ENCODE measurements around the gene ZNF652.

GRCh38 chr17:49269356-49269755, 92.7 kb downstream of the ZNF652 start:
- no peak for TF ChIP-seq CTCF (IDR thresholded peaks at IDR 0.05; ENCODE audit: low read depth, low read length)
- TF ChIP-seq EZH2phosphoT487 (IDR thresholded peaks at IDR 0.05; ENCODE audit: low read depth) = no peak

All from OCI-LY3 (cell line).